ENCODE data around the gene MINDY4. TPM values are rescaled to one million over a fixed set of nuclear protein-coding genes. Genes with fewer than 3 reads are reported as not detected.
A peak's percentile ranks its signal among the peaks of the same experiment; 100 is the strongest.

MINDY4 gene
- total RNA-seq, result 2.2 and 3.2 TPM in 2 replicates

- peak; percentile 48 for DNase-seq (ENCODE audit: low read depth, low spot score)
These were observed at the start of gene MINDY4 for GRCh38 chr7:30771174-30771879. Gene MINDY4 (plus strand): TSS chr7:30771417. CDS start chr7:30771494, 77 bp downstream.

- no peak for DNase-seq (ENCODE audit: low read depth, low spot score)
These were observed 49.0 kb upstream of the MINDY4 start for GRCh38 chr7:30722187-30722586.

- no peak for DNase-seq (ENCODE audit: low read depth, low spot score)
These were observed 48.5 kb upstream of the MINDY4 start for GRCh38 chr7:30722671-30723070.

GRCh38 chr7:30723776-30724175 is 47.4 kb upstream of the MINDY4 start:
- DNase-seq (ENCODE audit: low read depth, low spot score), result no peak

GRCh38 chr7:30726296-30727006 is 44.8 kb upstream of the MINDY4 start:
- no peak for DNase-seq (ENCODE audit: low read depth, low spot score)

- no peak for DNase-seq (ENCODE audit: low read depth, low spot score)
These were observed 43.9 kb upstream of the MINDY4 start for GRCh38 chr7:30727061-30727945.

- DNase-seq (ENCODE audit: low read depth, low spot score), result no peak
These were observed 42.6 kb upstream of the MINDY4 start for GRCh38 chr7:30728591-30729100.

GRCh38 chr7:30729642-30730041 is 41.6 kb upstream of the MINDY4 start:
- DNase-seq (ENCODE audit: low read depth, low spot score), result no peak

GRCh38 chr7:30730097-30730496 is 41.1 kb upstream of the MINDY4 start:
- no peak for DNase-seq (ENCODE audit: low read depth, low spot score)

GRCh38 chr7:30730996-30731395 is 40.2 kb upstream of the MINDY4 start:
- DNase-seq (ENCODE audit: low read depth, low spot score), result no peak

- no peak for DNase-seq (ENCODE audit: low read depth, low spot score)
These were observed 39.6 kb upstream of the MINDY4 start for GRCh38 chr7:30731581-30731980.

GRCh38 chr7:30732606-30733005 is 38.6 kb upstream of the MINDY4 start:
- DNase-seq (ENCODE audit: low read depth, low spot score), result no peak

- DNase-seq (ENCODE audit: low read depth, low spot score), result no peak
These were observed 38.0 kb upstream of the MINDY4 start for GRCh38 chr7:30733216-30733615.

- no peak for DNase-seq (ENCODE audit: low read depth, low spot score)
These were observed 37.5 kb upstream of the MINDY4 start for GRCh38 chr7:30733691-30734090.

GRCh38 chr7:30734497-30734896 is 36.7 kb upstream of the MINDY4 start:
- no peak for DNase-seq (ENCODE audit: low read depth, low spot score)

GRCh38 chr7:30735631-30736030 is 35.6 kb upstream of the MINDY4 start:
- DNase-seq (ENCODE audit: low read depth, low spot score), result no peak

GRCh38 chr7:30736291-30736690 is 34.9 kb upstream of the MINDY4 start:
- no peak for DNase-seq (ENCODE audit: low read depth, low spot score)

- DNase-seq (ENCODE audit: low read depth, low spot score), result no peak
These were observed 32.9 kb upstream of the MINDY4 start for GRCh38 chr7:30738026-30738915.

GRCh38 chr7:30739691-30740090 is 31.5 kb upstream of the MINDY4 start:
- DNase-seq (ENCODE audit: low read depth, low spot score), result no peak

- DNase-seq (ENCODE audit: low read depth, low spot score), result no peak
These were observed 30.6 kb upstream of the MINDY4 start for GRCh38 chr7:30740417-30741181.

Data from pulmonary artery endothelial cell (primary cell).